NCI-H748 (cell line): ENCODE data around the gene CDK14.

Experiments used
- DNase-seq: peaks from one replicate; lab custom pipeline; 2025; ENCODE audit not compliant: unreplicated experiment; lab: John Stamatoyannopoulos, UW

The CDK14 gene

DNA sequence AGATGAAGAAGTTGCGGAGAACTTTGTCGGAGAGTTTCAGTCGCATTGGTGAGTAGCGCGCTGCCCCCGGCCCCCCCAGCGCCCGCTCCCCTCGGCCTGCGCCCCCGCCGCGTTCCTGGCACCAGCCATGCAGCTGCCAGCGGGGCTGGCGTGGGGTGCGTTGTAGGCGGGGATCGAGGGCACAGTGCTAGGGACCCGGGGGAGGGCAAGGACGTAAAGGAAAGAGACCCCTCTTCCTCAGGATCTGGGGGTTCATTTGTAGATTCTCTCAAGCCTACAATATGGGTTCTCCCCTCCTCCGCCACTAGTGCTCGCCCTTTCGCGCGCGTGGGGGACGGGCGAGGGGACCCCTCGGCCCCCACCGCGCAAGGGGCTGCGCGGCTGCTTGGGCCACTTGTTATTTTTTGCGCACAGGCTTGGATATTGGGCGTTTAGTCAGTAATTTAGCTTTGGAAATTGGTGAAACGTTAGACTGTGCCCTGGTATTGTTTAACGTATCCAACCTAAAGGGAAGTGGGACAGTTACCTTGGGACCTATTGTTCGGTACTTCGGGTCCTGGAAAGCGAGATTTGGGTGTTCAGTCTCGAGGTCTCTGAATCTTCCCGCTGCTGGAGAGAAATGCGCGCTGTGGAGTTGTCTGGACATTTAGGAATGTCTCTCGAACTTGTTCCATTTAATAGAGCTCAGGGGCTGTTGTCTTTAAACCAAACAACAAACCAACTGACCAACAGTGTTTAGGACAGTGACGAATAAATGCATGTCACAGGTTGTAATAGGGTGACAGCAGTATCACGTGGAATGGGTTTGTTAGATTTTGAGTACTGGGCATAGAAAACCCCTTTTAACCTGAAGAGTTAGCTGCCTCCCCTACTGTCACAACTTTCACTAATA lies 796 bp downstream of the CDK14 start:
- peak; percentile 55 for DNase-seq

DNA sequence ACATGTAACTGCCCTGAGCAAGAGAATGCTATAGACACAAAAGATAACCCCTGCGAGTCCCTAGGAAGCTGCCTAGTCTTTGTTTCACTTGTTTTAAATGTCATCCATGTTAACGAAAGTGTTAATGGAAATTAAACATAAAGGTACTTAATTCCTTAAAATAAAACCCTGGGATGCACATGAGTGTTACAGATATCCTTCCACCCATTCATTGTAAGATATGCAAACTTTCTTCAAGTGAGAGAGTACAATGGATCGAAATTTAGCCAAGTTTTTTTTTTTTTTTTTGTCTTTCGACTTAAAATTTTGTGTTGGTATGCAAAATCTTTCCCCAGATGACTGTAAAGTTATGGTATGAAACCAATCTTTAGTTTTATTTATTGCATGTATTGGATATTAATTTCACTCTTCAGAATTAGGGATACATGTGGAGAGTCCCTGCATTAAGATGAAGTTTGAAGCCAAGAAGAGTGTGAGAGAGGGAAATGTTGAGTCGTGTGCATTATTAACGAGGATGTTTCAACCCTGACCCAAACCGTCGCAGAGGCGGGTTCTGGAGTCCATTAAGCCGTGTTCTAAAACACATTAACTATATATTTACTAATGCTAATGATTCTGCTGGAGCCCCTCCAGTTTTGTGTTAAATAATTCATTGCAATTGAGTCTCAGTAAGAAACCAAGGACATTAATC lies 1.6 kb downstream of the CDK14 start:
- DNase-seq: no peak

DNA sequence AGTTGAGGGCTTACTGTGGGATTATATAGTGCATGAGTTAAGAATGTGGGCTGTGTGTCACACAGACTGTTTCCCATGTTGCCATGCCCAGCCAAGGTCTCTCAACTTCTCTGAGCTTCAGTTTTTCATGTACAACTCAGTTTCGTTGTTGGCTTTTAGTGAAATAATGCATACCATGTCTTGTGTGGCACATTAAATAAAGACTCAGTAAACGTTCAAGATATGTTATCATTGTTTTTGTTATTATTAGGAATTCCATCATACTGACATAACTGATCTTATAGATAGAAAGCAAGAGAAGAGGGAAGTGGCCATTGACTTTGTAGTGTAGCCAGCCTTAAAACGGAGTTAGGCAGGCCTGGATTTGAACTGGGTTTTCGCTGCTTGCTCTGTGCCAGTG lies 2.9 kb downstream of the CDK14 start:
- DNase-seq: no peak

DNA sequence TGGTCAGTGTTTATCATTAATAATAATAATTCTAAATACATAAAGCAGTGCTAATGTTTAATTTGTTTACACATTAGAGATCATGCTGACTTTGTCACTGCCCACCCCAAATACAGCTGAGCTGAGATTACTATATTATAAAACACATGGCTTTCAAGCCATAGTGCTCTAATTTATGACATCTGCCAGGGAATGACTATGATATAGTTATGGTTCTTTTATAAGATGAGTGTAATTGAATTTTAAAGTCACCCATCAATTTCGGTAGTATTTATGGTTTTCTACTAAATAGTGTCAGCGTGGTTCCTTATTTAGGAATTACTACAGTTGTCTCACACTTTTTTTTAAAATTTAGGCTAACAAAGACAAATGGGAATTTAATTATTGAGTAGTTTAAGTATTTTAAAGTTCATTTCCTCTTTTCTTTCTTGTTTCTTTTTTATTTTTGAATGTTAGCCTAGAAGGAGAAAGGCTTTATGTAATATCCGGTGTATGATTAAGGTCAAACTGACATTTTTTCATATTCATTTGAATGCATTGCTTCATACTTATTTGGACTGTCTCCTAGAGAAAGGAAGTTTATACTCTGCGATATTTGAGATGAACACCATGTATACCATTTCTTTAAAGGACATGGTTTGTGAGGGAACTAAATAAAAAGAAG lies 3.9 kb downstream of the CDK14 start:
- no peak for DNase-seq

DNA sequence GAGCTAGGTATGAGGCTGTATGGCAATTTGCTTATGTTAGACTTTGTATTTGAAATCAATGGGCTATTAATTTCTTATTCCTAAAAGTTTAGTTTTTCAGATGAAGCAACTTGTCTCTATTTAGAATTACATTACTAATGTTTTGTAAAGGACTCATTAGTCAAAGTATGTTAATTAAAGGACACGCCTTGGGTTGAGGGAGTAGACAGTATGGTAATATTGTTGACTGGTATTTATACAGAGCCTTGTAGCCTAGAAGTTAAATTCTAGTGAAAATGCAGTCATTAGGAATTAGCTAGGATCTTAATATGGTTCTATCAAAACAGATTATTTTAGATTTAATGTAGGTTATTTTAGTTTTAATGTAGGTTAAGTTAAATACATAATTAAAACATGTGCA lies 6.2 kb downstream of the CDK14 start:
- no peak for DNase-seq

DNA sequence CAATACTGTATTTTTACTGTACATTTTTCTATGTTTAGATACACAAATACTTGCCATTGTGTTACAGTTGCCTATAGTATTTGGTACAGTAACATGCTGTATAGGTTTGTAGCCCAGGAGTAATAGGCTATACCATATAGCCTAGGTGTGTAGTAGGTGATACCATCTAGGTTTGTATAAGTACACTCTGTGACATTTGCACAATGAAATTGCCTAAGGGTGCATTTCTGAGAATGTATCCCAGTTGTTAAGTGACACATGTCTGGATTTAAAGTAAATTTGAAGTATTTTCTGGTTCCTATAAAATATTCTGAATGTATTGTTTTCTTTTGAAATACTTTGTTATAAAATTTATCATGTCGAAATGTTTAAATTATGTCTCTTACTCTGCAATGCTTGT lies 7.2 kb downstream of the CDK14 start:
- no peak for DNase-seq

DNA sequence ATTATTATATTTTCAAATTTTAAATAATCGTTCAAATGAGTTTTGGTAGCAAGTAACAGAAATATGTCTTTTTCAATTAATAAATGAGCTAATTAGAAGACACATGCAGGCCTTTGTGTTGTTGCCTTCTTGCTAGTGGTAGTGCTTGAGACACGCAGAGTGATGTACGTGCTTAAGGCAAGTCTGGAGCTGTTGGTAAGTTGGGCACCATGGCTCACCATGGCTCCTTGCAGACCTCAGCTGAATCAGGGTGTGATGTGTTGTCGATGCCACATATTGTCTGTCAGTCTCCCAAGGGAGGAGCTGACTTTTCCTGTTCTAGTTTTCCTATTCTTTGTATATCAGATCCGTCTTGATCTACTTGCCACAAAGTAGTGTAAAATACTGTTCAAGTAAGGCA lies 8.3 kb downstream of the CDK14 start:
- DNase-seq: no peak

DNA sequence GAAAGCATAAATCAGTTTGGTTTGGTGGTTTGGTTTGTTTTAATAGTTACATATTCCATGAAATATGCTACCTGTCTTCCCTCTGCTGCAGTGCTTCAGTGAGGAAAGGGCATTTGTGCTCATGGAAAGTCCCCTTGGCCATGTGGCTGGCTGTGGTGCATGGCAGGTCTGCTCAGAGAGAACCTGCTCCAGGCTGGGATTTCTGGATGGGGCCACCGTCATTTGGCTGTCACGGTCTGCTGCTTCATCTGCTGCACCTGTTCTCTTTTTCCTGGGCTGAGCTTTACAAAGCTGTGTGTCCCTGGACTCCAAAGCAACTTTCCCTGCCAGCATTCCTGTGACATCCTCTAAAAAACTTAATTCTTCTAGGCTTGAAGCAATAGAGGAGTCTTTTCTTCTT lies 8.9 kb downstream of the CDK14 start:
- DNase-seq: peak; percentile 50

DNA sequence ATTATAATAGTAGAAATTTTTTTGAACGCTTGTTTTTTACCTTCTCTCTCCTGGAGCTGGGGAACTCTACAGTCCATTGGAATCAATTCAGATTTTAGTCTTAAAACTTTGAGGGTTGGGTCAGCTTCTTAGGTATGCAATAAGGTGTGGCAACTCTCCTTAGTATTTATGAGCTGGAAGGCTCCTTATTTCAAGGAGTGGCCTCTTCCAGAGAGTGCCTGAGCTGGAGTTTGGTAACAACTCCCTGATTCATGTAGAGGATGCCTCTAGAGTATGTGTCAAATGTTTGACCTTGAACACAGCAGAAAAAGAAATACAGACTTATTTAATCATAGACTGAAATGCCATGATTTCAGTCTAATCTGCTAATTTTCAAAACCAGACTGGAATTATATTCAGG lies 11.1 kb downstream of the CDK14 start:
- DNase-seq: no peak

DNA sequence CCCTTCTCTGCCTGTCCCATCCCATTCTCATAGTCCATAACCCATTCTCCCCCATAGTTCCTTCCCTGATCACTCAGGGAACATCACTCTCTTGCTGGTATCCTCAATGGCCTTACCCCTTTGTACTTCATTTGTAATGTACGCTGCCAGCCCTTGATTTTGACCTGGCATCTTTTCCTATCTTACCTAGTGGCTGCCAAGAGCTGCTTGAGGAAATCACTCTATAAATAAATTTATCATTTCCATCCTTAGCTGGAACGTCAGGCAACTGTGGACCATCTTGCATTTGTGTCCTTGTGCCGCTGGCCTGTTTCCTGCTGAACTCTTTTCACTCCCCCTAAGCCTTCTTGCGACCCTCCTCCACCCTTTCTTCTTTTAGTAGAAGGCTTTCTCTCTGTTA lies 14.0 kb downstream of the CDK14 start:
- no peak for DNase-seq

DNA sequence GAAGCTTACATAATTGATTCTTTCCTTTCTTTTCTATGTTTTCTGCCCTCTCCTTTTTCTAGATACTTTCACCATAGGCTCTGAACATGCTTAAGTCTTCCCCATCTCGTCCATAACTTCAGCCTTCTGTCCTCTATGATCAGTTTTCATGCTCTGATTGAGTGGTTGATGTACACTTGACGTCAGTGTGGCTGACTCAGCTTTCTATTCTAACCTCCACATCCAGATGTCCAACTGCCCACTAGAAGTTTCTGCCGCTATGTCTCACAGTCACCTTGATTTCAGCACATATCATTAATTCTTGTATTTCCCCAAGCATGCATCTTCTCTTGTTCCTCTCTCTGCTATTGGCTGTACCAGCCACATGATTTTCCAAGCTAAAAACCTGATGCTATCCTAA lies 15.0 kb downstream of the CDK14 start:
- DNase-seq: no peak

DNA sequence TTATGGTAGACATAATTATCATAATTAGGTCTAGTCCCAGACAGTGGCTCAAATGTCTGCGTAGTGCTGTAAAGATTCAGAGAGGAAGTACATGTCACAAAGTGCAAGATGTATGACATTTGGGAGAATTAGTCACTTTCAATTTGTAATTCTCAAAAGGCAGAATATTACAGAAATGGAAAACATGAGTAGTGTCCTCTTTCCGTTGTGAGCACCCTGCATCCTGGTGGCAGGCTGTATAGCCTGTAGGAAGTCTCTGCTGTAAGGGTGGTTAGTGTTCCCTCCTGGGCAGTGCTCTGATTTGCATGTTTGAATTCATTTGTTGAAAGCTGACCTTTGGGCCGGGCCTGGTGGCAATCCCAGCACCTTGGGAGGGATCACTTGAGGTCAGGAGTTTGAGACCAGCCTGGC lies 17.0 kb downstream of the CDK14 start:
- no peak for DNase-seq

DNA sequence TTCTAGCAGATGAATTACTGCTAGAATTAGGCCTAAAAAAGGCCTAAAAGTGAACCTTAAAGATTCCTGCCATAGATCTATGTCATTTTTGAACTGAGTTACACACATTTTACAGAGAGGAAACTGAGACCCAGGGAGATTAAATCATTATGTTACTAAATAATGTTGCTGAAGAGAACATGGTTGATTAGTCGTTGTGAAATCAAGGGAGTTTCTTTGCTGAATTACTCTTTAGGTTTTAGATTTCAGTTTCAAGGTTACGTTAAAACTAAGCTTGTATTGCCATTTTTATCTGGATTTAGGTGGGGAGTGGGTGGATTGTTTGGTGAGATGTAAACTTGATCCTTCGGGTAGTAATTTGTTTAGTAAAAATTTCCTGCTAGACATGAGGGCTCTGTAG lies 21.3 kb downstream of the CDK14 start:
- no peak for DNase-seq

DNA sequence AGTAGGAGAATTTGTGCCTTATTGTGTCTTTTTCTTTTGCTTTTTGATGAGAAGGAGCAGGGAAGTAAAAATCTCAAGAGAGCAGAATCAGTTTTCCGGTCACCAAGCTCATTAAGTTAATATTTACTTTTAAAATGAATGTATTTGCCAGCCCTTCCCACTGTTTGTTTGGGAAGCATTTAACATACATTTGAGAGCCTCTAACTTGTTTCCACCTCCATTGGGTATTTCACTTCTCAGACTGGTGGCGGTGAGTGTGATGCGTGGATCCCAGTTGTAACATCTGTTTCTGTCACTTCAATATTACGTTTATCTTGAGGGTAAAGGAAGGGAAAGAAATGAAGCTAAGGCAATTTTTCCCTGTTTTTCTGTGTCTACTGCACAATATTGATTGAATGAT lies 22.8 kb downstream of the CDK14 start:
- peak; percentile 84 for DNase-seq

DNA sequence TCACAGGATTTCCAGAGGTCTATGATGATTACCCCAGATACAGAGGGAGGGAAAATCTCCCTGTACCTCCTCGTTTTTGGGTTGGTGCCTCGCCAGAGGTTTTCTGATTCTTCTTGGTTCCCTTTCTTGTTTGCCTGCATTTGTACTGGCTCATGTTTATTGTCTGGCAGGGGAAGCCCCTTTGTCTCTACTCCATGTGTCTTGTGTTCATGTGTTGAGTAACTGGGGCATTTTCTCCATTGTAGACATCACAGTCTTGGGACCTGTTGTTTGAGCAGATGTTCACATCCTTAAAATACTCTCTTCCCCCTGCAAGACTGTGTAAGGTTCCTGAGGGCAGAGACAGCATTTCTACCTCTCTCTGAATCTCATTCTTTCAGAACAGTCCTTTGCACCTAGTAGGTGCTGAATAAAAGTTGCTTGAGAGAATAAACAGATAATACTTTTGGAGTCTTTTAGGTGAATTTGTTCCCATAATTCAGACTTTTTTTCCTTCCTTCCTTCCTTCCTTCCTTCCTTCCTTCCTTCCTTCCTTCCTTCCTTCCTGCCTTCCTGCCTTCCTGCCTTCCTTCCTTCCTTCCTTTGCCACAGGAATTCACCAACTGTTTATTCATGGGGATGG lies 25.1 kb downstream of the CDK14 start:
- DNase-seq: no peak

DNA sequence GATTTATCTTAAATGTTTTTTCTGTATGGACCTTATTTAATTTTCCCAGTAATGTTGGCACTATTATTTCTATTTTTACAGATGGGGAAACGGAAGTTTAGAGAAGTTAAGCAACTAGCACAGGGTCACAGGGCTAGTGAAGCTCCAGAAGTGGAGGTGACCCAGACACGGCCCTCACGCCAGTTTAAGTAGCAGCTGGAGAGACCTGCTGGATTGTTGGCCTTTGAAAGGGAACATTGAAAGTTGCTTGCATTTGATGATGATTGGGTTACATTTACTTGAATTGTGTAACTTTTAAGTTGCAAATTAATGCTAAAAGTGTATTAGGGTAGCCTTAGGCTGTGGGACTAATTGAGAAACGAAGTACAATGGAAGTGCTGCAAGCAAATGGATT lies 25.6 kb downstream of the CDK14 start:
- DNase-seq: no peak

DNA sequence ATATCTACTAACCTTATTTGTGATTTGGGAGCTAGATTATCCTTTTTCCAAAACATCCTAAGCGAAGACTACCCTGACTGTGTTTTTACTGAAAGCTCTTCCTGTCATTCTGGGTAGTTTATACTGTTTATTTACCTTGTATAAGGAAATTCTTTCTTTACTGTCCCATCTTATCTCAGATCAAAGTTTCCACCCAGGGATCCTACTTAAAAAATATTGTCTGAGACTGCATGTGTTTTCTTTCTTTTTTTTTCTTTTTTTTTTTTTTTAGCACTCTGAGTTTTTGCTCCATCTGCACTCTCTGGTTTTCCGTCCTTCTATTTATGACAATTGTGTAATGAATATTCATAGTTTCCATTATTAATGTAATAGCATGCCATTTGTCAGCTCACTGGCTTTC lies 26.5 kb downstream of the CDK14 start:
- DNase-seq: no peak

DNA sequence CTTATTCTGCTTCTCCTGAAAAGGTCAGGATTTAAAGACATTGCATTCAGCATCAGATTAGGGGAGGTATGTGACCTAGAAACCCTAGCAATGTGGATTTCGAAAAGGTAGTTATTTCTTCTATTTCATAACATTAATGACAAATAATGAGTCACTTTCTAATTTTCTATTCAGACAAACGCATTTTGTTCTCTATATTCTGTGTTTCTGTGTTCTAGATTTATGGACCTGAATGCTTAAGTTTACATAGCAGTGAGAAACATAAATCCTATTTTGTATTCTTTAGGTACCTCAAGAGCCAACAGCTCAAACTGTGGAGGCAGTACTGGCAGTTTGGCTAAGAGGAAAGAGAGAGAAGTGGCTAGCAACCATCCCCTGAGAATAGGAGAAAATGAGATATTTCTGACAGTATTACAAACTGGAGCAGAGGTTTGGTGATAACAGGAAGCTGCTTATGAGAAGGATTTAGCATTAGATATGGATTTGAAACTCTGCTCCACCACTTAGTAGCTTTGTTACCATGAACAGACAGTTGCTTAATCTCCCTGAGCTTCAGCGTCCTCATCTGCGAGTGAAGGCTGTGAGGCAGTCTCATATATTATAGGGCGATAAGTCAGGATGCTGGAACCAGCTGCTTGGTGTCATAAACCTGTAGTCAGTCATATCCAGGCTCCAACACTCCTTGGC lies 28.2 kb downstream of the CDK14 start:
- no peak for DNase-seq

DNA sequence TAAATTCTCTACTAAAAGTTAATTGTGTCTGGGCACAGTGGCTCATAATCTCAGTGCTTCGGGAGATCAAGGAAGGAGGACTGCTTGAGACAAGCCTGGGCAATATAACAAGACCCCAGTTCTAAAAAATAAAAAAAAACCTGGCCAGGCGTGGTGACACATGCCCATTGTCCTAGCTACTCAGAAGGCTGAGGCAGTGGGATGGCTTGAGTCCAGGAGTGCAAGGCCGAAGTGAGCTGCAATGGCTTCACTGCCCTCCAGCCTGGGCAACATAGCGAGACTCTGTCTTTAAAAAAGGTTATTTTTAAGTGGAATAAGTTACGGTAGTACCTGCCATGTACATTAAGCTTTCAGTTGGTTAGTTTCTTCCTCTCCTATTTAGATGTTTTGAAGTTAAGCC lies 28.9 kb downstream of the CDK14 start:
- DNase-seq: no peak

DNA sequence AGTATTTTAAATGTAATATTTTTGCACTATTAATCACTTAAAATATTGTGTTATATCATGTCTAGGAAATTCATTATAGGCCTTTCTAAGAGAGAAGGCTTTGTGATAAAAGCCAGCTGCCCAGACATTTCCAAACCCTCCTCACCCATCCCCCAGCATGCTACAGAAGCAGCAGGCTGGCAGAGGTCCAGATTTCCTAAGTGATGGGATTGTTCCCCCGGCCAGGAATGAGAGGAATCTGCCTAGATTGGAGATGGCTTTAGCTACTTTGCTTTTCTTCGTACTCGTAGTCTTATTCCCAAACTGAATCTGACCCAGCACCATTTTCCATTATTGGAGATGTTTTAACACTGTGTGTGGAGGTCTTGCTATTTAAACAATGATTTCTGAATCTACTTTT lies 29.4 kb downstream of the CDK14 start:
- peak; percentile 81 for DNase-seq

DNA sequence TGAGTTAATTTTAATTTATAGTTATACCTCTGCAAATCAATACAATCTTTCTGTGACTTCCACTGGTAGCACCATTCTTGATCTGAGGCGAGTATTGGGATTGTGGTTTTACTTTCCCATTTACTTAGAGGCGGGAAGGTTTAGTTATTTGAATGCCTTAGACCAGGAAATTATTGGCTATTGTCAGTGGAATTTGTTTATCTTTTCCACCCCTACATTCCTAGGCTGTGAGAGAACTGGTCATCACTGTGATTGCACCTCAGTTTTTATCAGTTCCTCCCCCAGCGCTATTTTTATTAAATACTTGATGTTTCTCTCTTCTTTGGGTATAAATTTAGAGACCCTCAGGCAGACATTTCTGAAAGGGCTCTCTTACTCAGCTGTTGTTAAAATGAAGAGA lies 29.9 kb downstream of the CDK14 start:
- no peak for DNase-seq
